HG02852 (cell line): ENCODE results near the gene CARD11.
A peak's percentile ranks its signal among the peaks of the same experiment; 100 is the strongest.

ENCODE experiments used
- ATAC-seq: cut with Tn5 transposase; IDR thresholded peaks from one replicate; pipeline ENCODE4 v1.9.1; 2021; ENCODE audit warnings: mild to moderate bottlenecking, moderate library complexity; ENCODE audit not compliant: unreplicated experiment

Gene CARD11

GRCh38 chr7:3043544-3044371 lies at the start of gene CARD11:
CARD11 (minus strand) TSS chr7:3043867; CDS start chr7:2958506, 85,361 bp downstream.
- no peak for ATAC-seq

DNA sequence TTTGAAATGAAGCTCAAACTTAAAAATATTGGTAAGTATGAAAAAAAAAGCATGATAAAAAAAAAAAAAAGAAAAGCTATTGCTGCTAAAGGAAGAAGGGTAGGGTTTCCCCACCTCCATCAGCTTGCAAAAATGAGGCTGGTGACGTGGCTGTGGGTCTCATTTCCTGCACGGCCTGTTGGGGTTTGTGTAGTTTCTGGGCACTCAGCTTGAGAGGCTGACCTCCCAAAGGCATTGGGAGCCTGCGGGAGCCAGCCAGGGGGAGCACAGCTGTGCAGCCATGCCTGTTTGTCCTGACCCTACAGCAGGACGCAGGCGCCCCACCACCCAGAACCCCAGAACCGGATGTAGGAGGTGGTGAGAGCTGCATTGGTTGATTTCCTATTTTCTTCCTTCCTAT lies 48.8 kb upstream of the CARD11 start:
- peak; percentile 70 for ATAC-seq

DNA sequence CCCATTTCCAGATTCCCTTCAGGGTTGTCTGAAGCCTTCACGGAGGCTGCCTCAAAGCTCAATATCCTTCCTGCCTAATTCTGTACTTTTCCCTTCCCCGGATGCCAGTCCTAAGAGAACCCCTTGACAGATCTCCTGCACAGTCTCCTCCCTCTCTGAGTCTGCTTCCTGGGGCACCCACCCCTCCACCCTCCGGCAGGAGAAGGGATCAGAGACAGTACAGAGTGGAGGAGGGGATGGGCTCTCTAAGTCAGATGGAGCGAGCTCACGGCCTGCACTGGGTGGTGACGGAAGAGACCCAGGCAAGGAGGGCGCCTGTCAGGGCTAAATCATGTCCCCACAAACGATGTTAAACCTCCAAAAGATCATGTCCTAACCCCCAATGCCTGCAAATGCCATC lies 48.0 kb upstream of the CARD11 start:
- no peak for ATAC-seq

- ATAC-seq: no peak
Observed at GRCh38 chr7:3089493-3089892, 45.8 kb upstream of the CARD11 start.

- no peak for ATAC-seq
Observed at GRCh38 chr7:3087243-3087755, 43.6 kb upstream of the CARD11 start.

- ATAC-seq: no peak
Observed at GRCh38 chr7:3083350-3083749, 39.7 kb upstream of the CARD11 start.

- ATAC-seq: no peak
Observed at GRCh38 chr7:3082831-3083230, 39.2 kb upstream of the CARD11 start.

GRCh38 chr7:3082386-3082785 lies 38.7 kb upstream of the CARD11 start:
- ATAC-seq: no peak

DNA sequence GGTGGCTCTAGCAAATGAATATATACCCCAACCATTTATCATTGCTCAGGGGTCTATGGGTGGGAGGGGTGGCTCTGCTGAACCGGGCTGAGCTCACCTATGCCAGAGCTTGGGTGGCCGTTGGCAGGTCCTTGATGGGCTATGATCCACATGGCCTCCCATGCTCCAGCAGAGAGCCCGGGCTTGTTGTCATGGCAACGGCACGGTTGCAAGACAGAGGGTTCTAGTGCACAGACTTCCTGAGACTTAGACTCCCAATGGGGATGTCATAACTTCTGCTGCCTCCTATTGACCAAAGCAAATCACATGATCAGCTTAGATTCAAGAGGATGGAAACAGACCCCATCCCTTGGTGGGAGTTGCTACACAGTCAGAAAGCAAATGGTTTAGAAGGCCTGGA lies 36.4 kb upstream of the CARD11 start:
- no peak for ATAC-seq

- ATAC-seq: no peak
Observed at GRCh38 chr7:3078514-3078913, 34.8 kb upstream of the CARD11 start.

DNA sequence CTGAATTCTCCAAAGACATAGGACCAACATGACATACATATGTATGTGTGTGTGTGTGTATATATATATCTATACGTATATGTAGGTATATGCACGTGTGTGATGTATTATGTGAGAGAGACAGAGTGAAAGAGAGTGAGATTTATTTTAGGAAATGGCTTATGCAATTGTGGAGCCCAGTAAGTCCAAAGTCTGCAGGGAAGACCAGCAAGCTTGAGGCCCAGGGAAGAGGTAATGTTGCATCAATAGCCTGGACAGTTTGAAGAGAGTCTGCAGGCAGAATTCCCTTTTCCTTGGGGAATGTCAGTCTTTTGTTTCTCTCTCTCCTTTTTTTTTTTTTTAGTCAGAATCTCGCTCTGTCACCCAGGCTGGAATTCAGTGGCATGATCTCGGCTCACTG lies 33.0 kb upstream of the CARD11 start:
- ATAC-seq: no peak

DNA sequence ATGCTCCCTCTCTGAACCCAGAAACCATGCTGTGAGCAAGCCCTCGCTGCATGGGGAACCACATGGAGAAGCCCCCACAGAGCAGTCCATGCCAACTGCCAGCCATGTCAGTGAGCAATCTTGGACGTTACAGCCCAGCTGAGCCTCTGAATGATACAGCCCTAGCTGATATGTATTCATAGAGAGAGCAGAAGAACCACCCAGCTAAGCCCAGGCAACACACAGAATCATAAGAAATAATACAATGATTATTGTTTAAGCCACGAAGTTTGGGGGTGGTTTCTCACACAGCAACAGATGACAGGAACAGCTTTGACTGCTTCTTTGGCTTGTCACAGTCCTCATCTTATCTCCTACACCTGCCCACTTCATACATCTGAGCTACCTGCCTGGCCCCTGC lies 32.5 kb upstream of the CARD11 start:
- no peak for ATAC-seq

DNA sequence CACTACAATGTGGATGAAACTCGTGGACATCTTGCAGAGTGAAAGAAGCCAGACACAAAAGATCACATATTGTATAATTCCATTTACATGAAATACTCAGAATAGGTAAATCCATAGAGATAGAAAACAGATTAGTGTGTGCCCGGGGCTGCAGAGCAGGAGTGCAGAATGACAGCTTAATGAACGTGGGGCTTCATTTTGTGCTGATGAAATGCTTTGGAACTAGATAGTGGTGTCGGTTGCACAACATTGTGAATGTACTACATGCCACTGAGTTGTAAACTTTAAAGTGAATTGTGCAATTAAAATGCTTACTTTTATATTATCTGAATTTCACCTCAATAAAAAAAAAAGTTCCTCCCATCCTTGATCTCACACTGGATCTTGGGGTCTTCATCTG lies 31.8 kb upstream of the CARD11 start:
- no peak for ATAC-seq

DNA sequence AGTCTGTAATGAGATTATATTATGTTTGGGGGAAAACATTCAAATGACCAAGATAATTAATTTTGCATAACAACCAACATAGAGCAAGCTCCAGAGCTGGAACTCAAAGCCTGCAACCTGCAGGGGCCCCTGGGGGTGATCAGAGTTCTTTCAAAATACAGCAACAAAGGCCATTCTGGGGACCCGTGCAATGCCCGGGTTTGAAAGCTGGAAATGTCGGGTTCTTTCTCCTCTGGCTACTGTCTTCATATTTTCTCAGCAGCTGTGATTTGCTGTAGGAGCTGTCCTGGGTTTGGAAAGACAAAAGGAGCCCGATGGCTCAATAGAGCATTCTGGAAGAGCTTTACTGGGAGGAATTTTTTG lies 30.8 kb upstream of the CARD11 start:
- no peak for ATAC-seq

- ATAC-seq: no peak
Observed at GRCh38 chr7:3073763-3074458, 30.2 kb upstream of the CARD11 start.

GRCh38 chr7:3070908-3071307 lies 27.2 kb upstream of the CARD11 start:
- ATAC-seq: no peak

DNA sequence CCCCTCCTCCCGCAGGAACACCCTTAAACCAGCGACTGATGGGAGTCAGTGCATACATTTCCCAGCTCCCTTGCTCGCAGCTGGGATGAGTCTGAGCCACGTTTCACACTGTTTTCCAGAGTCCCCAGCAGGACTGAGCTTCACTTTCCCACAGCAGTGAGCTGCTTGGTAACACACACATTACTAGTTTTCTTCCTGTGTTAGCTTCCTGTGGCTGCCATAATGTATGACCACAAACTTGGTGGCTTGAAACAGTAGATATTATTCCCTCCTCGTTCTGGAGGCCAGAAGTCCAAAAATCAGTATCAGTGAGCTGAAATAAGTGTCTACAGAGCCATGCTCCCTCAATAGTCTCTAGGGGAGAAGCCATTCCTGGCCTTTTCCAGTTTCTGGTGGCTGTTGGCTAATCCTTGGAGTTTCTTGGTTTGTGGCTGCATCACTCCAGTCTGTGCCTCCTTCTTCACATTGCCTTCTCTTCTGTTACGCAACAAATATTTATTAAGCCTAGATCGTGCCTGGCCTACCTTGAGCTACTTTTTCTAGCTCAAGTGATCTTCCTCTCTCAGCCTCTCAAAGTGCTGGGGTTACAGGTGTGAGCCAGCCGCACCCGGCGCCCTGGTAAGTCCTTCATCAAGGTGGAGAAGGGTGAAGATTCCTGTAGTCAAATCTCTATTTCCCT lies 26.2 kb upstream of the CARD11 start:
- no peak for ATAC-seq

GRCh38 chr7:3068530-3068929 lies 24.9 kb upstream of the CARD11 start:
- peak; percentile 53 for ATAC-seq

- no peak for ATAC-seq
Observed at GRCh38 chr7:3067606-3068380, 24.1 kb upstream of the CARD11 start.

GRCh38 chr7:3067193-3067592 lies 23.5 kb upstream of the CARD11 start:
- ATAC-seq: no peak

GRCh38 chr7:3066506-3066905 lies 22.8 kb upstream of the CARD11 start:
- no peak for ATAC-seq
